HG03135 (cell line): ENCODE measurements around the gene C12orf42.
A peak's percentile ranks its signal among the peaks of the same experiment; 100 is the strongest.

Source experiments
- ATAC-seq: cut with Tn5 transposase; IDR thresholded peaks from one replicate; pipeline ENCODE4 v1.9.1; 2021; ENCODE audit warnings: mild to moderate bottlenecking, moderate library complexity; ENCODE audit not compliant: unreplicated experiment

Gene C12orf42

GRCh38 chr12:103495469-103496456 lies at the start of gene C12orf42:
Gene C12orf42, minus strand, starts transcription at chr12:103495968. Its CDS starts 17,542 bp downstream, at chr12:103478426.
- ATAC-seq: peak; percentile 78

DNA sequence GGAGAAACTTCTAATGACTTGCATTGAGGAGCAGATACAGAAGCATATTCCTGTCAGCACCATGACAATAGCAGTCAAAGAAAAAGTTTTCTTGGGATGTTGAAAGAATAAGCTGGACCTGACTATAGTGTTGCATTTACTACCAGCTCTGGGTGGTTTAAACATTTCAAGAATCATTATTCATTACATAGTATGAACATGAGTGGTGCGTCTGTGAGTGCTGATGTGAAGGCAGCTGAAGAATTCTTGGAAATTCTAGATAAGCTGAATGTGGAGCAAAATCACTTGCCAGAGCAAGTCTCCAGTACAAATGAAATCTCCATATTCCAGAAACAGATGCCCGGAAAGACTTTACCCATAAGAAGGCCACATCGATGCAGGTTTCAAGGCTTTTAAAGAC lies 46.3 kb upstream of the C12orf42 start:
- ATAC-seq: no peak

DNA sequence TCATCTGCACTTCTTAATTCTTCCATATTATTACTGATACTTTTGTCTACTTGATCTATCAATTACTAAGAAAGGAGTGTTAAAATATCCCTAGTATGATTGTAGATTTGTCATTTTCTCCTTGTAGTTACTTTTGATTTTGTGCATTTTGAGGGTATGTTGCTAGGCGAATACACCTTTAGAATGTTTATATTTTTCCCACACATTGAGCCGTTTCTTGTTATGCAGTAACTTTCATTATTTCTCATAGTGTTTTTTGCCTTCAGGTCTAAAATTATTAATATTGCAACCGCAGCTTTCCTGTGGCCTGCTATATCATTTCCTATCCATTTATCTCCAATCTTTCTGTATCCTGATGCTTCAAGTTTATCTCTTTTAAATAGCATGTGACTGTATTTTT lies 44.6 kb upstream of the C12orf42 start:
- ATAC-seq: no peak

DNA sequence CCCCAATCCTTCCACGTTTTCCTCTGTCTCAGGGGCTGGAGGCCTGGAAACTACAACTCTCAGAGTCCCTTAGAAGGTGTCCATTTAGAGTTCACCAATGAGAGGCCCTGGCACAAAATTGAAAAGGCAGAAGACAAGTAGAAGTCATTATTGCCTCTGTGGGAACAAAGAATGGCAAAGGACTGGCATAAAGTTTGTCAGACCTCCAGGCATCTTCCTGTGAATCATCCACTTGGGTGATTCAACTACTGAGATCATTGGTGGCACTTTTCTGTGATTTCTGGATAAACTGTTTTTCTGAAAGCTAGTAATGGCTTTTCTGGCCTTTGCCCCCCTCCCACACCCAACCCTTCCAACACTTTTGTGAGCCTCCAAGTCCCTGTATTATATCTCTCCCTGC lies 42.6 kb upstream of the C12orf42 start:
- no peak for ATAC-seq

GRCh38 chr12:103530307-103531066 lies 34.7 kb upstream of the C12orf42 start:
- ATAC-seq: no peak

- ATAC-seq: no peak
These were observed 33.5 kb upstream of the C12orf42 start for GRCh38 chr12:103529306-103529705.

GRCh38 chr12:103524238-103524875 lies 28.6 kb upstream of the C12orf42 start:
- no peak for ATAC-seq

DNA sequence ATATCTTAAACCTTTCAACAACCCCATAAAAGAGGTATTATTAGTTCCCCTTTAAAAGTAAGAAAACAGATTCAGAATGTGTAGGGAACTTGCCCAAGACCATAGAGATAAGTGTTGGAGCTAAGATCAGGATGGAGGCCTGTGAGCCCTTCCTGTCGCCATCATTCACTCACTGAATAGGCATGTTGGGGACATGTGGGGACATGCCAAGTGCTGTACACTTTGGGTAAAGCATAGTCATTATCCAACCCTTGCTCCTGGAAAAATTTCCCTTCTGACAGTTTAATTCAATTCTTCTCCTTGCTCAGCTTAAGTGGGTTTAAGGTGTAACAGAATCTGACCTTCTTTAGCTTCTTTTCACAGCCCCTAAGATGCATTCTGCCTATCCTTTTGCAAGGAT lies 28.0 kb upstream of the C12orf42 start:
- ATAC-seq: no peak

GRCh38 chr12:103520686-103521215 lies 25.0 kb upstream of the C12orf42 start:
- no peak for ATAC-seq

- ATAC-seq: no peak
These were observed 23.9 kb upstream of the C12orf42 start for GRCh38 chr12:103519632-103520031.

DNA sequence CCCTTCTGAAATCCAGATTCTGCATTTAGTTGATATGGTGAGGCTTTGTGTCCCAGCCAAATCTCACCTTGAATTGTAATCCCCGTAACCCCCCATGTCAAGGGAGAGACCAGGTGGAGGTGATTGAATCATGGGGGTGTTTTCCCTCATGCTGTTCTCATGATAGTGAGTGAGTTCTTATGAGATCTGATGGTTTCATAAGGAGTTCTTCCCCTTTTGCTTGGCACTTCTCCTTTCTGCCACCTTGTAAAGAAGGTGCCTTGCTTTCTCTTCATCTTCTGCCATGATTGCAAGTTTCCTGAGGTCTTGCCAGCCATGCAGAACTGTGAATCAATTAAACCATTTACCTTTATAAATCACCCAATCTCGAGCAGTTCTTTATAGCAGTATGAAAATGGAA lies 23.1 kb upstream of the C12orf42 start:
- ATAC-seq: no peak

GRCh38 chr12:103517161-103517560 lies 21.4 kb upstream of the C12orf42 start:
- no peak for ATAC-seq

- ATAC-seq: no peak
These were observed 19.6 kb upstream of the C12orf42 start for GRCh38 chr12:103515341-103515740.

DNA sequence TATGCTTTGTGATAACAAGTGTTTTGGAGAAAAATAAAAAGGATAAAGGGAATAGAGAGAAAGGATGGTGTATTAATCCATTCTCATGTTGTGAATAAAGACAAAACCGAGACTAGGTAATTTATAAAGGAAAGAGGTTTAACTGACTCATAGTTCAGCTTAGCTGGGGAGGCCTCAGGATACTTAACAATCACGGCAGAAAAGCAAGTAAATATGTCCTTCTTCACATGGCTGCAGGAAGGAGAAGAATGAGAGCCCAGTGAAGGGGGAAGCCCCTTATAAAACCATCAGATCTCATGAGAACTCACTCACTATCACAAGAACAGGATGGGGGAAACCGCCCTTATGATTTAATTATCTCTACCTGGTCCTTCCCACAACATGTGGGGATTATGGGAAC lies 18.1 kb upstream of the C12orf42 start:
- no peak for ATAC-seq

DNA sequence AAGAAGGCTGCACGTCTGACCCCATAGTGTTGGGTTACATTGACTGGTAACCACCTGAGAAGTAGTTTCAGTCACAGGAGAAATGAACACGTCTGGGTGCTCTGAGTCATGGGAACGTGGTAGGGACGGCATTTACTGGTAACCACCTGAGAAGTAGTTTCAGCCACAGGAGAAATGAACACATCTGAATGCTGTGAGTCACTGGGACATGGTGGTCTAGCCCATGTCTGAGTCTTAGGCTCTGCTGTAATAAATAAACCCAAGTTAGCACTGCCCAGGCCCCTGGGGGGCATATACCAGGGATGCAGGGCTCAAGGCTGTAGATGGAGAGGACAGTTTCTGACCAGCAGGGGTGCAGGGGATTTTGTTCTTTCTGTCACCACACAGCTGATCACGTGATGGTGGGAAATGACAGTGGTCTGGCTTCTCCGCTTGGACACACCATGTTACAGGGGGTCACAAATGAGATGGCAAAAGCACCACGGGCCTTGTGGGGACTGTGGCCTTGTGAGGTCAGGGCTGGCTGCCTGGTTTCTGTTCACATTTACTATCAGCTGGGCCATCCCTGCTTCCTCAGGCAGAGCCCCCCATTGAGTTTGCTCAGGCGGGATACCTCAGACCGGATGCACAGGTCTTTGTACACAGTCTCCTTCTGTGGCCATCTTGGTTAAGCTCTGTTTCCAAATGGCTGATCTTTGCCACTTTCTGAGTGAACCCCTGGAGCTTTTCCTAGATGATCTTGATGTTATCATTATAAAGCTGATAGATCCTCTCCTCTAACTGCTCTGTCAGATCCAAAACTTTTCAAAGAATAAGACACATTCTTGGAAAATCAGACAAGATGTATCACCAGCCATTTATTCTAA lies 9.8 kb upstream of the C12orf42 start:
- ATAC-seq: peak; percentile 91

DNA sequence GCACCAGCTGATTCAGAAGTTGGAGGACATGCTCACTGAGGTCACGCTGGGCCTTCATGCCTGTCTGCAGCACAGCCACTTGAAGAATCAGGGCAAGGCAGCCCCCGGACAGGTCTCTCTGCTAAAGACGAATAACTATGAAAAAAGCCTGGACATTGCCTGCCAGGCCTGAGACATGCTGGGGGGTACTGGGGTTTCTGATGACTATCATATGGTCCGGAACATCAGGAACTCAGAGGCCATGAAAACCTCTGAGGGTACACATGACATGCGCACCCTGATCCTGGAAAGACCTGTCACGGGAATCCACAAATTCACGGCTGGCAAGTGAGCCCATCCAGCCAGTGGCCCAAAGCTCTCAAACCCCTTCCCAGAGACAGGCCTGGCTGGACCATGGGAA lies 8.8 kb upstream of the C12orf42 start:
- ATAC-seq: no peak

DNA sequence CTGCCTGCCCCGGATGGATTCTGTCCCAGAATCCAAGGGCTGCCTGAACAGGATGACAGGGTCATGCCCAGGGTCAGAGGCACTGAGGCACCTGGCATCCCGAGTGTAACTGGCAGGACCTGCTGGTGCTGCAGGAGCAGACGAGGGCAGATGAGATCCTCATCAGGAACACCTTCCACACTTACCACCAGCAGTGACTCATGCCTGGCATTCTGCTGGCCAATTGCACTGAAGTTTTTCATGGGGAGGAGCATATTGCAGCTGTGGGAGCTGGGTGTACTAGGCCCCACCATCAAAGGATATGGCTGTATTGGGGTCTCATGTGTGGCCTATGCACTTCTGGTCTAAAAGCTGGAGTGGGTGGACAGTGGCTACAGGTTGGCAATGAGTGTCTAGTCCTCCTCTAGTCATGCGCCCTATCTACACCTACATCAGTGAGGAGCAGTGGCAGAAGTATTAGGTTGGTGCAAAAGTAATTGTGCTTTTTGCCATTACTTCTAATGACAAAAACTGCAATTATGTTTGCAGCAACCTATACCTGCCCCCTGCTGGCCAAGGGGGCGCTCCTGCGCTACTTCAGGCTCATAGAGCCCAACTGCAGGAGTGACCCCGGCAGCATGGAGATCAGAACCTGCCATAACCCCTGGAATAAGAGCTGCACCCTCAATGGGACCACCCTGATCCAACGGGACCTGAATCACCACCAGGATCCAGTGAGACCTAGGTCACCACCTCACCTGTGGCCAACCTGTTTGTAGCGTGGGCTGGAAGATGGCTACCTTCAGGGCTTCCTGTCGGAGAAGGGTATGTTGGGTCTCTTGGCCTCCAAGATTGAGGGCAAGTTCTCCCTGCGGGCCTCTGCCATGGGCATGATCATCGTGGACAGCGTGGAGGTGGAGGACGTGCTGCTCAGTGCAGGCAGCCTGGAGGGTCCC lies 8.0 kb upstream of the C12orf42 start:
- no peak for ATAC-seq

DNA sequence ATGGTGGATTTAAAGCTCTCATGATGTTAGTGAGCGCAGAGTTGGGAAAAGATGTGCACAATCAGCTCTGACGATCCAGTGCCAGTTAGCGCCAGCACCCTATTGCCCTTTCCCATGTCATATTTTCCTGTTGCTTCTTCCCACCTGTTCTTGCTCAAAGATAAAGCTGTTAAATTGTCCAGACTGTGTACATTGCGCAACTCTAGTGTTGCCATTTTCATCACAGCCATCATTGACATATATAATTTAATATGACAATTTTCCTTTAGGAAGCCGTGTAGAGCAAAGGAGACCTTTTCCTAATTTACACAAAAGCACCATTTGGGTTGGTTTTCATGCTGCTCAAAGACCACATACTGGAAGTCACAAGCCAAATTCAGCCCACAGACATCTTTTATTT lies 5.7 kb upstream of the C12orf42 start:
- ATAC-seq: no peak

GRCh38 chr12:103499571-103499970 lies 3.8 kb upstream of the C12orf42 start:
- ATAC-seq: no peak
